Measurements from ENCODE around the gene GOSR1.
"Not testable (repeated sequence)": the region's sequence is repeated elsewhere in the genome, so short reads cannot be mapped to it uniquely, and the experiment has no call there.

The GOSR1 gene

GRCh38 chr17:30520436-30520835, 43.2 kb downstream of the GOSR1 start:
- H3K27me3 Mint-ChIP-seq (ENCODE audit: low read depth), result no peaks in the 10 kb centered on the region
- H3K4me3 Mint-ChIP-seq, result no peak overlapping the region
- peaks cover 35% of the 10 kb centered on the region for H3K36me3 Mint-ChIP-seq (ENCODE audit: low read depth)
- no peaks in the 10 kb centered on the region for H3K9me3 Mint-ChIP-seq
- H3K27ac Mint-ChIP-seq, result no peak overlapping the region
- H3K4me1 Mint-ChIP-seq (ENCODE audit: low read depth), result peaks cover 2% of the 10 kb centered on the region
- no peak for DNase-seq (ENCODE audit: low spot score)

GRCh38 chr17:30520882-30521281, 43.7 kb downstream of the GOSR1 start:
- Mint-ChIP-seq H3K4me3 (no peak overlapping the region), H3K36me3 (ENCODE audit: low read depth) (peaks cover 32% of the 10 kb centered on the region), H3K27ac (no peak overlapping the region), H3K27me3 (ENCODE audit: low read depth) (no peaks in the 10 kb centered on the region), H3K9me3 (no peaks in the 10 kb centered on the region), H3K4me1 (ENCODE audit: low read depth) (peaks cover 2% of the 10 kb centered on the region)
- DNase-seq (ENCODE audit: low spot score), result no peak

GRCh38 chr17:30521766-30522165, 44.6 kb downstream of the GOSR1 start:
- no peak for DNase-seq (ENCODE audit: low spot score)
- peaks cover 32% of the 10 kb centered on the region for H3K36me3 Mint-ChIP-seq (ENCODE audit: low read depth)
- H3K4me1 Mint-ChIP-seq (ENCODE audit: low read depth), result peaks cover 2% of the 10 kb centered on the region
- H3K9me3 Mint-ChIP-seq, result no peaks in the 10 kb centered on the region
- no peak overlapping the region for H3K4me3 Mint-ChIP-seq
- H3K27ac Mint-ChIP-seq, result no peak overlapping the region
- no peaks in the 10 kb centered on the region for H3K27me3 Mint-ChIP-seq (ENCODE audit: low read depth)

- not testable (repeated sequence) for H3K27me3 Mint-ChIP-seq (ENCODE audit: low read depth); H3K4me1 Mint-ChIP-seq (ENCODE audit: low read depth); H3K27ac Mint-ChIP-seq; DNase-seq (ENCODE audit: low spot score); H3K4me3 Mint-ChIP-seq; H3K9me3 Mint-ChIP-seq
- peaks cover 28% of the 10 kb centered on the region for H3K36me3 Mint-ChIP-seq (ENCODE audit: low read depth)
Measured at GRCh38 chr17:30523236-30523635, 46.0 kb downstream of the GOSR1 start.

GRCh38 chr17:30524847-30525246, 47.6 kb downstream of the GOSR1 start:
- H3K9me3 Mint-ChIP-seq, result no peaks in the 10 kb centered on the region
- DNase-seq (ENCODE audit: low spot score), result no peak
- H3K36me3 Mint-ChIP-seq (ENCODE audit: low read depth), result peaks cover 28% of the 10 kb centered on the region
- H3K27ac Mint-ChIP-seq, result no peak overlapping the region
- no peaks in the 10 kb centered on the region for H3K27me3 Mint-ChIP-seq (ENCODE audit: low read depth)
- no peak overlapping the region for H3K4me3 Mint-ChIP-seq
- no peaks in the 10 kb centered on the region for H3K4me1 Mint-ChIP-seq (ENCODE audit: low read depth)

- Mint-ChIP-seq H3K4me1 (ENCODE audit: low read depth) (no peaks in the 10 kb centered on the region), H3K9me3 (no peaks in the 10 kb centered on the region), H3K36me3 (ENCODE audit: low read depth) (peaks cover 25% of the 10 kb centered on the region), H3K4me3 (no peak overlapping the region), H3K27me3 (ENCODE audit: low read depth) (no peaks in the 10 kb centered on the region), H3K27ac (no peak overlapping the region)
- DNase-seq (ENCODE audit: low spot score), result no peak
Measured at GRCh38 chr17:30526401-30526800, 49.2 kb downstream of the GOSR1 start.

GRCh38 chr17:30528701-30529100, 51.5 kb downstream of the GOSR1 start:
- not testable (repeated sequence) for H3K27ac Mint-ChIP-seq; H3K27me3 Mint-ChIP-seq (ENCODE audit: low read depth); H3K36me3 Mint-ChIP-seq (ENCODE audit: low read depth); H3K9me3 Mint-ChIP-seq; DNase-seq (ENCODE audit: low spot score); H3K4me3 Mint-ChIP-seq; H3K4me1 Mint-ChIP-seq (ENCODE audit: low read depth)

GRCh38 chr17:30530346-30531025, 53.3 kb downstream of the GOSR1 start:
- no peaks in the 10 kb centered on the region for H3K9me3 Mint-ChIP-seq
- H3K4me3 Mint-ChIP-seq, result no peak overlapping the region
- H3K27me3 Mint-ChIP-seq (ENCODE audit: low read depth), result no peaks in the 10 kb centered on the region
- no peaks in the 10 kb centered on the region for H3K36me3 Mint-ChIP-seq (ENCODE audit: low read depth)
- H3K4me1 Mint-ChIP-seq (ENCODE audit: low read depth), result no peaks in the 10 kb centered on the region
- no peak overlapping the region for H3K27ac Mint-ChIP-seq
- DNase-seq (ENCODE audit: low spot score), result no peak

- H3K9me3 Mint-ChIP-seq, result no peaks in the 10 kb centered on the region
- no peaks in the 10 kb centered on the region for H3K4me1 Mint-ChIP-seq (ENCODE audit: low read depth)
- H3K27ac Mint-ChIP-seq, result no peak overlapping the region
Measured at GRCh38 chr17:30532871-30533270, 55.7 kb downstream of the GOSR1 start.

GRCh38 chr17:30534298-30534697, 57.1 kb downstream of the GOSR1 start:
- Mint-ChIP-seq H3K4me1 (ENCODE audit: low read depth) (no peaks in the 10 kb centered on the region), H3K27ac (no peak overlapping the region)

More at GRCh38 chr17:30532871-30533270, 55.7 kb downstream of the GOSR1 start:
- Mint-ChIP-seq H3K36me3 (ENCODE audit: low read depth) (no peaks in the 10 kb centered on the region), H3K4me3 (no peak overlapping the region), H3K27me3 (ENCODE audit: low read depth) (no peaks in the 10 kb centered on the region)
- no peak for DNase-seq (ENCODE audit: low spot score)

GRCh38 chr17:30534938-30535921, 58.0 kb downstream of the GOSR1 start:
- Mint-ChIP-seq H3K4me3 (no peak overlapping the region), H3K4me1 (ENCODE audit: low read depth) (no peaks in the 10 kb centered on the region), H3K27ac (no peak overlapping the region), H3K9me3 (no peaks in the 10 kb centered on the region), H3K27me3 (ENCODE audit: low read depth) (no peaks in the 10 kb centered on the region), H3K36me3 (ENCODE audit: low read depth) (no peaks in the 10 kb centered on the region)
- no peak for DNase-seq (ENCODE audit: low spot score)

More at GRCh38 chr17:30534298-30534697, 57.1 kb downstream of the GOSR1 start:
- H3K27me3 Mint-ChIP-seq (ENCODE audit: low read depth), result no peaks in the 10 kb centered on the region
- no peak for DNase-seq (ENCODE audit: low spot score)
- H3K4me3 Mint-ChIP-seq, result no peak overlapping the region
- no peaks in the 10 kb centered on the region for H3K9me3 Mint-ChIP-seq
- no peaks in the 10 kb centered on the region for H3K36me3 Mint-ChIP-seq (ENCODE audit: low read depth)

- not testable (repeated sequence) for H3K4me3 Mint-ChIP-seq; H3K4me1 Mint-ChIP-seq (ENCODE audit: low read depth); H3K27ac Mint-ChIP-seq; H3K27me3 Mint-ChIP-seq (ENCODE audit: low read depth); H3K9me3 Mint-ChIP-seq; H3K36me3 Mint-ChIP-seq (ENCODE audit: low read depth); DNase-seq (ENCODE audit: low spot score)
Measured at GRCh38 chr17:30536846-30537245, 59.6 kb downstream of the GOSR1 start.

GRCh38 chr17:30537667-30538066, 60.5 kb downstream of the GOSR1 start:
- H3K27me3 Mint-ChIP-seq (ENCODE audit: low read depth); H3K9me3 Mint-ChIP-seq; H3K27ac Mint-ChIP-seq; H3K4me3 Mint-ChIP-seq; DNase-seq (ENCODE audit: low spot score); H3K36me3 Mint-ChIP-seq (ENCODE audit: low read depth); H3K4me1 Mint-ChIP-seq (ENCODE audit: low read depth): not testable (repeated sequence)

- Mint-ChIP-seq H3K27me3 (ENCODE audit: low read depth) (no peaks in the 10 kb centered on the region), H3K9me3 (no peaks in the 10 kb centered on the region), H3K4me1 (ENCODE audit: low read depth) (no peaks in the 10 kb centered on the region), H3K27ac (no peak overlapping the region), H3K4me3 (no peak overlapping the region), H3K36me3 (ENCODE audit: low read depth) (no peaks in the 10 kb centered on the region)
- no peak for DNase-seq (ENCODE audit: low spot score)
Measured at GRCh38 chr17:30541802-30542201, 64.6 kb downstream of the GOSR1 start.

Measured in T-helper 2 cell treated with Interferon-gamma antibody and Interleukin-4, amounts not matched to agents 5 μg/mL and 100 μg/mL, for 36 hours (primary cell).